DMS153 treated with DMSO at 0.1 percent for 48 hours (cell line): ENCODE data around the gene GSS.

ENCODE experiments used
- DNase-seq: peaks from one replicate; lab custom pipeline; 2025; ENCODE audit not compliant: unreplicated experiment; lab: John Stamatoyannopoulos, UW

Gene GSS

GRCh38 chr20:34955231-34956040 lies at the start of gene GSS, which contains the start of gene MYH7B:
GSS (minus strand) TSS chr20:34955806; CDS start chr20:34951852, 3,954 bp downstream.
MYH7B (plus strand) TSS chr20:34955868; CDS start chr20:34978006, 22,138 bp downstream.
- peak; percentile 91 for DNase-seq

DNA sequence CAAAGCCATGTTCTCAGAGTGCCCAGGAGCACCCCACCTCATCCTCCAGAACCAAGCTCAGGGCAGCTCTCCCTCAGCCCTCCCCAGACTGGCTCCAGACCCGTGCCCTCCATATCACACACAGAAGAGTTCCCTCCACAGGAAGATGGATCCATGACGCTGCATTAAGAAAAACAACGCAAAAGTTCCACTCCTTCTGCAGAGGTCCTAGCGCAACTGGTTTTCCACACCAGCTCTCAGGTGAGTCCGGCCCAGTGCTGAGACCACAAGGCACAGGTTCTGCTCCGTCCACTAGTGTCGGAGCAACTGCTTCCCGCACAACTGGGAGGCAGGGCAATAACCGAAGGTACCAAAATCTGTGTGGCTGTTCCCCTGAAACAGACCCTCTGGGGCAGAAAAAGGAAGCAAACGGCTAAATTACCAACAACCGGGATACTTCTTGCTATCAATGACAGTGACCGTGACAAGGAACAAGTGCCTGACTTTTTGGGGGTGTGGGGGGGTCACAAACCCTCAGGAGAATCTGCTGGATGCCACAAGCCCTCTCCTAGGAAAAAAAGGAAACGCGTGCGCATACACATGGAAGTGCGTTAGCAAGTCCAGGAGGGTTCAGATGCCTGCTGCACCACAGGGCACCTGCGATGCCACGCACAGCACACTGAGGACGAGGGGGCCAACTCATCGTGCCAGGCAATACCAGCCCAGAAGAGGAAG lies 49.3 kb upstream of the GSS start:
- DNase-seq: no peak

- no peak for DNase-seq
Measured at GRCh38 chr20:35004051-35004725, 48.6 kb upstream of the GSS start.

GRCh38 chr20:35003211-35004031 lies 47.8 kb upstream of the GSS start:
- no peak for DNase-seq

DNA sequence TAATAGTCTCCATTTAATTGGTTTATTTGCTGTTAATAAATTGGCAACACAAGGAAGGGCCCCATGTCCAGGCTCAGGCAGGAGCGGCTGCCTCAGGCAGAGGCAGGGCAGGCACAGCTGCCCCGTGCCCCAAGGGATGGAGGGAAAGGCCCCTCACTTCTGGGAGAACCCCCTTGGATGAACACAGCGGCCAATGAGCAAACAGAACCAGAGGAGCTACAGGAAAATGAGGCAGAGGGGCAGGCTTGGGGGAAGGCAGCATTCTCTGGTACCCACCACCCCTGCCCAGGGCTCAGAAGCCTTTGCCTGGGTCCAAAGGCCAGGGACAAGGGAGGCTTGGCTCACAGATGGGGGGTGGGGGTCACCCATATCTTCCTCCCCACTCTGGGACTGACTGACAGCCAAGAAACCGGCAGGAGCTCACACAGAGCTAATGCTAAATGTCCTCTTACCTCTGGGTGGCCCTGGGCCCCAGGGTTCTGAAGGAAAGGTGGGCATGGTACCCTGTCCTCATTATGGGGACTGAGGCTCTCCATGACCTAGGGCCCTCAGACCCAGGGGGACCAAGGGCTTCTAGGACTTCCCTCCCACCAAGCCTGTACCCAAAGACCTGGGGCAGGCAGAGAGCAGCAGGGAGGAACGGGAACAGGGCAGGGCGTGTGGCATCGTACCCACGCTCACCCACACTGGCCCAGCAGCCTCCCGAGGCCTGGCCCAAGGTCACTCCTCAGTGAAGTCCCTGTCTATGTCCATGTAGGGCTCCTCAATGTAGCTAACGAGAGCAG lies 47.0 kb upstream of the GSS start:
- DNase-seq: no peak

DNA sequence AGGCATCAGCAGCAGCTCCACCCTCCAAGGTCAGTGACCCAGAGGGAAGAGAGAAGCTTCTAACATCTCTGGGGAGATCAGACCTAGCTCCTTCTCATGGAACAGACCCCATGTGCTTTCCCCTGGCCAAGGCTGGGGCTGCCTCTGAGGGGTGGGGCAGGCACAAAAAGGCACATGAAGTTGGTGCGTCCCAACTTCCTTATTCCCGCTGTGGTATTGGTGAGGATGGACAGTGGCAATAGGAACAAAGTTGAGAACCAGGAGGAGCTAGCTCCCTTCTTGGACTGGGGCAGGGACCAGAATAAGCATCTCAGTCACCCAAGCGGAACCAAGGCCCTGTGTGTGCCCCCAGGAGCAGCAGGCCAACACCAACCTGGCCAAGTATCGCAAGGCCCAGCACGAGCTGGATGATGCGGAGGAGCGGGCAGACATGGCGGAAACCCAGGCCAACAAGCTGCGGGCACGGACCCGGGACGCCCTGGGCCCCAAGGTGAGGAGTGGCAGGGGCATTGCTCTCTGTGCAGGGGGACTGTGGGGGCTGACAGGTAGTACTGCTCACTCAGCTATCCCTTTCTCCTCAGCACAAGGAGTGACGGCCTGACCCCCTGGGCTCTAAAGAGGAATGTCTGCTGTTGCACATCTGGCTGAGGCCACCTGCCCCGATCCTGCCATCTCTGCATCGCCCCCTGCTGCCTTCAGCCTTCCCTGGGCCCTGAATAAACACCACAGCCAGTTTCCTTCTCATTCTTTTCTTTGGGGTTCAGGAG lies 46.2 kb upstream of the GSS start:
- DNase-seq: no peak

- no peak for DNase-seq
Measured at GRCh38 chr20:35000922-35001595, 45.5 kb upstream of the GSS start.

DNA sequence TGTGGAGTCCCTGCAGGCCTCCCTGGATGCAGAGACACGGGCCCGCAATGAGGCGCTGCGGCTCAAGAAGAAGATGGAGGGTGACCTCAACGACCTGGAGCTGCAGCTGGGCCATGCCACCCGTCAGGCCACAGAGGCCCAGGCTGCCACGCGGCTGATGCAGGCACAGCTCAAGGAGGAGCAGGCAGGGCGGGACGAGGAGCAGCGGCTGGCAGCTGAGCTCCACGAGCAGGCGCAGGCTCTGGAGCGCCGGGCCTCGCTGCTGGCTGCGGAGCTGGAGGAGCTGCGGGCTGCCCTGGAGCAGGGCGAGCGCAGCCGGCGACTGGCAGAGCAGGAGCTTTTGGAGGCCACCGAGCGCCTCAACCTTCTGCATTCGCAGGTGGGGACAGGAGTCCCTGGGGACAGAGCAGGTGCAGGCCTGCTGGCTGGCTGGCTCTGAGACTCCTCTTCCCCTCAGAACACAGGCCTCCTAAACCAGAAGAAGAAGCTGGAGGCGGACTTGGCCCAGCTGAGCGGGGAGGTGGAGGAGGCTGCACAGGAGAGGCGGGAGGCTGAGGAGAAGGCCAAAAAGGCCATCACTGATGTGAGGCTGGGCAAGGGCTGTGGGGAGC lies 44.8 kb upstream of the GSS start:
- no peak for DNase-seq

DNA sequence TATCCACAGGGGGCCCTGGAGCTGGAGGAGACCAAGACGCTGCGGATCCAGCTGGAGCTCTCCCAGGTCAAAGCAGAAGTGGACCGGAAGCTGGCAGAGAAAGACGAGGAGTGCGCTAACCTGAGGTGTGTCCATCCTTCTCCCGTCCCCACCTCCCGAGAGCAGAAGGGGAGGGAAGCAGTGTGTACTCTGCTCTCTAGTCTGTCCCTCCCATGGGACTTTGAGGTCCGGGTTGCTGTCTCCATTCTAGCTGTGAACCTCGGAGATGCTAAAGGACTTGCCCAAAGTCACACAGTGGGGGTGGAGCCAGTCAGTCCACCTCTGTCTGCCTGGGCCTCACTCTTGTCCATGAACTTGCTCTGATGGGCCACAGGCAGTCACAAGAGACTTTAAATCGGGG lies 44.2 kb upstream of the GSS start:
- no peak for DNase-seq

DNA sequence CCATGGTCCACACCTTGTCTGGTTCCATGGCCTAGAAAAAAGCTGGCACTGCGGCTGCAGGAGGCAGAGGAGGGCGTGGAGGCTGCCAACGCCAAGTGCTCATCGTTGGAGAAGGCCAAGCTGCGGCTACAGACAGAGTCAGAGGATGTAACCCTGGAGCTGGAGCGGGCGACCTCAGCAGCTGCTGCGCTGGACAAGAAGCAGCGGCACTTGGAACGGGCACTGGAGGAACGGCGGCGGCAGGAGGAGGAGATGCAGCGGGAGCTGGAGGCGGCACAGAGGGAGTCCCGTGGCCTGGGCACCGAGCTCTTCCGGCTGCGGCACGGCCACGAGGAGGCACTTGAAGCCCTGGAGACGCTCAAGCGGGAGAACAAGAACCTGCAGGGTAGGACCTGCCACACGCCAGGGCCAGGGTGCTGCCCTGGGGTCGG lies 43.4 kb upstream of the GSS start:
- DNase-seq: no peak

- DNase-seq: no peak
Measured at GRCh38 chr20:34998331-34998950, 42.8 kb upstream of the GSS start.

DNA sequence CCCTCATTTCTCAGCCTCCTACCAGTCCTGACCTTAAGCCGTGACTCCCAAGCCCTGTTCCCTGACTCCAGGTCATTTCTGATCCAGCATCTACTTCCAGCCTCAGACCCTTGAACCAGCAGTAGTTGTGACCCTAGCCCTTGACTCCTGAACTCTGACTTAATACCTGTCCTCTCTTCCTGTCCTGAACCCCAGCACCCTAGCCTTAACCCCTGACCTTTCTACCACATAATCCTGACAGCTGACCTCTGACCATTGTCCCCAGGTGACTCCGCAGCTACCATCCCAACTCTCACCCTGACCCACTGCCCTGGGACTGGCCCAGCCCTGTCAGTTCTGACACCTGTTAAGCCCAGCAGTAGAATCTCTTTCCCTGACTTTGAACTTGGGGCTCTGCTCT lies 42.2 kb upstream of the GSS start:
- no peak for DNase-seq

DNA sequence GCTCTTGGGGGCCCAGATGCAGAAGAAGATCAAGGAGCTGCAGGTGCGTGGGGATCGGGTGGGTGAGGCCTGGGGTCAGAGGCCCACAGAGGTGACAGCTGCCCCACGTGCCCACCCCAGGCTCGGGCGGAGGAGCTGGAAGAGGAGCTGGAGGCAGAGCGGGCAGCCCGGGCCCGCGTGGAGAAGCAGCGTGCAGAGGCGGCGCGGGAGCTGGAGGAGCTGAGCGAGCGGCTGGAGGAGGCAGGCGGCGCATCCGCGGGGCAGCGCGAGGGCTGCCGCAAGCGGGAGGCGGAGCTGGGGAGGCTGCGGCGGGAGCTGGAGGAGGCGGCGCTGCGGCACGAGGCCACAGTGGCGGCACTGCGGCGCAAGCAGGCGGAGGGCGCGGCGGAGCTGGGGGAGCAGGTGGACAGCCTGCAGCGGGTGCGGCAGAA lies 41.5 kb upstream of the GSS start:
- DNase-seq: no peak

GRCh38 chr20:34996243-34997028 lies 40.8 kb upstream of the GSS start:
- no peak for DNase-seq

GRCh38 chr20:34995696-34996095 lies 40.1 kb upstream of the GSS start:
- DNase-seq: no peak

GRCh38 chr20:34995192-34995591 lies 39.6 kb upstream of the GSS start:
- DNase-seq: no peak

GRCh38 chr20:34994509-34995131 lies 39.0 kb upstream of the GSS start:
- no peak for DNase-seq
